Type B pancreatic cell (in vitro differentiated cells): ENCODE data around the gene STMN3. TPM values are rescaled to one million over a fixed set of nuclear protein-coding genes. Genes with fewer than 3 reads are reported as not detected.
A peak's percentile ranks its signal among the peaks of the same experiment; 100 is the strongest.
"Not testable (repeated sequence)": the region's sequence is repeated elsewhere in the genome, so short reads cannot be mapped to it uniquely, and the experiment has no call there.

ENCODE experiments used
- DNase-seq: peaks from one replicate; pipeline ENCODE4 v3.0.0; 2021; ENCODE audit warnings: mixed read lengths; ENCODE audit not compliant: unreplicated experiment; ENCODE audit errors: extremely low spot score
- H3K27ac Mint-ChIP-seq: 2 replicates; pipeline ENCODE4 v1.8.0; 2021; ENCODE audit warnings: mild to moderate bottlenecking, mixed read lengths
- H3K27me3 Mint-ChIP-seq: 2 replicates; pipeline ENCODE4 v1.8.0; 2021; ENCODE audit warnings: mixed read lengths
- H3K36me3 Mint-ChIP-seq: 2 replicates; pipeline ENCODE4 v1.8.0; 2021; ENCODE audit warnings: mixed read lengths
- H3K4me1 Mint-ChIP-seq: one replicate; pipeline ENCODE4 v1.8.0; 2021; ENCODE audit warnings: mixed read lengths; ENCODE audit not compliant: unreplicated experiment
- H3K4me3 Mint-ChIP-seq: 2 replicates; pipeline ENCODE4 v1.8.0; 2021; ENCODE audit warnings: mild to moderate bottlenecking, mixed read lengths
- H3K9me3 Mint-ChIP-seq: 2 replicates; pipeline ENCODE4 v1.8.0; 2021; ENCODE audit warnings: mixed read lengths
- CTCF ChIP-seq: fragments of 200-600 bp; sonication (generic); conservative IDR thresholded peaks from 2 replicates; pipeline ENCODE4 v1.5.0; 2021; ENCODE audit warnings: antibody characterized with exemption, mild to moderate bottlenecking
- total RNA-seq: library from RNA; stranded (reverse); gene quantifications from 2 replicates; pipeline ENCODE4 v1.2.1, GENCODE V29; 2021; ENCODE audit warnings: low replicate concordance

The STMN3 gene
- total RNA-seq, 1 donor from 2014 or later = 40.8 TPM

- no peak for TF ChIP-seq CTCF
- Mint-ChIP-seq H3K36me3 (no peaks in the 10 kb centered on the region), H3K27ac (no peak overlapping the region), H3K27me3 (no peaks in the 10 kb centered on the region), H3K9me3 (no peaks in the 10 kb centered on the region), H3K4me1 (peaks cover 19% of the 10 kb centered on the region), H3K4me3 (no peak overlapping the region)
- DNase-seq = no peak
Measured at GRCh38 chr20:63661108-63661507, 7.9 kb upstream of the STMN3 start.

GRCh38 chr20:63660622-63661021 lies 7.4 kb upstream of the STMN3 start:
- Mint-ChIP-seq H3K9me3 (no peaks in the 10 kb centered on the region), H3K27me3 (no peaks in the 10 kb centered on the region), H3K27ac (no peak overlapping the region), H3K4me1 (peaks cover 19% of the 10 kb centered on the region), H3K4me3 (peak overlapping the region; percentile 11), H3K36me3 (no peaks in the 10 kb centered on the region)
- DNase-seq = no peak
- TF ChIP-seq CTCF = no peak

GRCh38 chr20:63660174-63660573 lies 7.0 kb upstream of the STMN3 start:
- not testable (repeated sequence) for DNase-seq, H3K9me3 Mint-ChIP-seq, H3K27ac Mint-ChIP-seq, H3K36me3 Mint-ChIP-seq, H3K27me3 Mint-ChIP-seq
- peaks cover 19% of the 10 kb centered on the region for H3K4me1 Mint-ChIP-seq
- peak overlapping the region; percentile 99 for H3K4me3 Mint-ChIP-seq

GRCh38 chr20:63659370-63659769 lies 6.1 kb upstream of the STMN3 start:
- no peak overlapping the region for H3K27ac Mint-ChIP-seq
- H3K36me3 Mint-ChIP-seq = no peaks in the 10 kb centered on the region
- DNase-seq = no peak
- no peaks in the 10 kb centered on the region for H3K9me3 Mint-ChIP-seq
- peaks cover 20% of the 10 kb centered on the region for H3K4me1 Mint-ChIP-seq
- TF ChIP-seq CTCF = no peak
- H3K4me3 Mint-ChIP-seq = peak overlapping the region; percentile 99
- no peaks in the 10 kb centered on the region for H3K27me3 Mint-ChIP-seq

GRCh38 chr20:63658749-63659187 lies 5.5 kb upstream of the STMN3 start:
- Mint-ChIP-seq H3K4me3 (peak overlapping the region; percentile 99), H3K27me3 (no peaks in the 10 kb centered on the region), H3K4me1 (peaks cover 26% of the 10 kb centered on the region), H3K36me3 (no peaks in the 10 kb centered on the region), H3K9me3 (no peaks in the 10 kb centered on the region), H3K27ac (peak overlapping the region; percentile 92)
- DNase-seq = no peak
- TF ChIP-seq CTCF = no peak

GRCh38 chr20:63657937-63658748 lies 4.9 kb upstream of the STMN3 start, which contains the start of gene RTEL1:
RTEL1 (plus strand) TSS chr20:63658312; CDS start chr20:63659403, 1,091 bp downstream.
- Mint-ChIP-seq H3K4me1 (peaks cover 26% of the 10 kb centered on the region), H3K27ac (peak within 1 kb of the TSS; percentile 92), H3K4me3 (peak within 1 kb of the TSS; percentile 99), H3K9me3 (no peaks in the 10 kb centered on the region), H3K27me3 (no peaks in the 10 kb centered on the region), H3K36me3 (no peaks in the 10 kb centered on the region)
- TF ChIP-seq CTCF = no peak
- DNase-seq = peak; percentile 93
